Activated CD4-positive, CD25-positive, alpha-beta regulatory T cell (primary cell): ENCODE data around the gene HBB.

Experiments used
- DNase-seq, 4 experiments: peaks; one replicate each; lab custom pipeline; 2025; lab: John Stamatoyannopoulos, UW

Gene HBB

GRCh38 chr11:5247472-5248192, 20.8 kb upstream of the HBB start:
- DNase-seq = no peak

GRCh38 chr11:5246772-5247471, 20.1 kb upstream of the HBB start:
- no peak for DNase-seq

GRCh38 chr11:5245155-5245554, 18.3 kb upstream of the HBB start:
- DNase-seq = no peak

GRCh38 chr11:5243816-5244180, 16.9 kb upstream of the HBB start:
- DNase-seq = no peak

GRCh38 chr11:5242933-5243815, 16.3 kb upstream of the HBB start:
- DNase-seq = no peak

GRCh38 chr11:5242208-5242607, 15.3 kb upstream of the HBB start:
- DNase-seq = no peak

- DNase-seq = no peak
These were observed 14.6 kb upstream of the HBB start for GRCh38 chr11:5241458-5241857.

- no peak for DNase-seq
These were observed 13.6 kb upstream of the HBB start for GRCh38 chr11:5240458-5240857.

- no peak for DNase-seq
These were observed 13.2 kb upstream of the HBB start for GRCh38 chr11:5240056-5240455.

GRCh38 chr11:5239046-5239445, 12.2 kb upstream of the HBB start:
- no peak for DNase-seq

- DNase-seq = no peak
These were observed 11.6 kb upstream of the HBB start for GRCh38 chr11:5238486-5238885.

GRCh38 chr11:5237420-5237819, 10.5 kb upstream of the HBB start:
- DNase-seq = no peak

GRCh38 chr11:5235364-5236095, 8.7 kb upstream of the HBB start:
- no peak for DNase-seq

GRCh38 chr11:5234381-5234834, 7.5 kb upstream of the HBB start, which contains the start of gene HBD:
Gene HBD, minus strand, starts transcription at chr11:5234483. Its CDS starts 50 bp downstream, at chr11:5234433.
- DNase-seq = no peak

GRCh38 chr11:5233307-5233706, 6.4 kb upstream of the HBB start:
- DNase-seq = no peak

GRCh38 chr11:5232821-5233220, 6.0 kb upstream of the HBB start:
- DNase-seq = no peak

GRCh38 chr11:5232176-5232575, 5.3 kb upstream of the HBB start:
- no peak for DNase-seq

- no peak for DNase-seq
These were observed 4.2 kb upstream of the HBB start for GRCh38 chr11:5231111-5231510.

- no peak for DNase-seq
These were observed 3.4 kb upstream of the HBB start for GRCh38 chr11:5230266-5230665.

GRCh38 chr11:5229796-5230195, 2.9 kb upstream of the HBB start:
- DNase-seq = no peak

GRCh38 chr11:5229356-5229755, 2.5 kb upstream of the HBB start:
- no peak for DNase-seq

GRCh38 chr11:5228124-5228523, 1.3 kb upstream of the HBB start:
- DNase-seq = no peak
